Ovary (tissue), 3 donors: ENCODE data around the gene SSU72.

Source experiments
- CTCF ChIP-seq, 3 donors: fragments of 450-650 bp in 2 of 3; fragments of 200-600 bp in 1 of 3; IDR thresholded peaks; one replicate each; pipeline versions ENCODE4 v1.5.1 to v1.8.0; 2016 to 2022; ENCODE audit warnings: antibody characterized with exemption in 3 of 3, mild to moderate bottlenecking in 1 of 3
- POLR2A ChIP-seq: fragments of 450-650 bp; IDR thresholded peaks from one replicate; pipeline ENCODE4 v1.6.1; 2017; ENCODE audit warnings: antibody characterized with exemption, mild to moderate bottlenecking, moderate library complexity
- donor health status: DM: no; HTN: no; CAD: no.

- TF ChIP-seq CTCF (IDR thresholded peaks at IDR 0.05) (no peak), POLR2A (no peak)
Measured at GRCh38 chr1:1623631-1624442, 49.2 kb upstream of the SSU72 start.
